ENCODE measurements around the gene LRP5. TPM values are rescaled to one million over a fixed set of nuclear protein-coding genes. Genes with fewer than 3 reads are reported as not detected.

Gene LRP5
- total RNA-seq, 1 donor from 2014 or later, result 20.2 TPM

- no peaks in the 10 kb centered on the region for H3K9me3 ChIP-seq (ENCODE audit: insufficient read depth, low read depth, low read length)
- no peaks in the 10 kb centered on the region for H3K27me3 Mint-ChIP-seq (ENCODE audit: low read depth, unreplicated experiment)
- H2AFZ ChIP-seq (ENCODE audit: low read depth, low read length), result no peak overlapping the region
- peaks cover 22% of the 10 kb centered on the region for H3K4me1 Mint-ChIP-seq (ENCODE audit: low read depth, unreplicated experiment)
- H3K4me2 ChIP-seq (ENCODE audit: low read length), result no peak overlapping the region
- H3K4me3 Mint-ChIP-seq (ENCODE audit: unreplicated experiment), result no peak overlapping the region
- TF ChIP-seq CTCF (IDR thresholded peaks at IDR 0.05; ENCODE audit: insufficient read depth, low read depth, low read length) (no peak), EZH2 (IDR thresholded peaks at IDR 0.05; ENCODE audit: insufficient read depth, low read length) (no peak)
- no peak overlapping the region for H3K4me3 ChIP-seq (ENCODE audit: insufficient read depth, low read depth, low read length)
- H3K27ac ChIP-seq (ENCODE audit: low read depth, low read length), result no peak overlapping the region
- H3K4me1 ChIP-seq (ENCODE audit: insufficient read depth, low read length), result peaks cover 13% of the 10 kb centered on the region
- H3K36me3 ChIP-seq (ENCODE audit: insufficient read depth, low read length), result no peaks in the 10 kb centered on the region
- H3K27me3 ChIP-seq (ENCODE audit: insufficient read depth, low read length), result no peaks in the 10 kb centered on the region
- no peak for DNase-seq (ENCODE audit: low read depth)
- no peak for FAIRE-seq
- no peak overlapping the region for H3K27ac Mint-ChIP-seq (ENCODE audit: unreplicated experiment)
- peaks cover 93% of the 10 kb centered on the region for H4K20me1 ChIP-seq (ENCODE audit: insufficient read depth, low read length)
- H3K9me3 Mint-ChIP-seq (ENCODE audit: unreplicated experiment), result no peaks in the 10 kb centered on the region
- no peaks in the 10 kb centered on the region for H3K36me3 Mint-ChIP-seq (ENCODE audit: low read depth, unreplicated experiment)
- H3K79me2 ChIP-seq (ENCODE audit: insufficient read depth, low read length), result peaks cover 93% of the 10 kb centered on the region
- no peak overlapping the region for H3K9ac ChIP-seq (ENCODE audit: low read length)
These were observed 13.5 kb downstream of the LRP5 start for GRCh38 chr11:68325907-68326220.

GRCh38 chr11:68326334-68327215 lies 14.2 kb downstream of the LRP5 start:
- Histone ChIP-seq H3K4me1 (ENCODE audit: insufficient read depth, low read length) (peaks cover 13% of the 10 kb centered on the region), H4K20me1 (ENCODE audit: insufficient read depth, low read length) (peaks cover 94% of the 10 kb centered on the region), H3K4me2 (ENCODE audit: low read length) (no peak overlapping the region), H3K4me3 (ENCODE audit: insufficient read depth, low read depth, low read length) (no peak overlapping the region), H2AFZ (ENCODE audit: low read depth, low read length) (no peak overlapping the region), H3K27ac (ENCODE audit: low read depth, low read length) (no peak overlapping the region), H3K9ac (ENCODE audit: low read length) (no peak overlapping the region), H3K27me3 (ENCODE audit: insufficient read depth, low read length) (no peaks in the 10 kb centered on the region), H3K9me3 (ENCODE audit: insufficient read depth, low read depth, low read length) (no peaks in the 10 kb centered on the region), H3K36me3 (ENCODE audit: insufficient read depth, low read length) (no peaks in the 10 kb centered on the region), H3K79me2 (ENCODE audit: insufficient read depth, low read length) (peaks cover 89% of the 10 kb centered on the region)
- Mint-ChIP-seq H3K4me1 (ENCODE audit: low read depth, unreplicated experiment) (peaks cover 24% of the 10 kb centered on the region), H3K4me3 (ENCODE audit: unreplicated experiment) (no peak overlapping the region), H3K9me3 (ENCODE audit: unreplicated experiment) (no peaks in the 10 kb centered on the region), H3K27ac (ENCODE audit: unreplicated experiment) (no peak overlapping the region), H3K36me3 (ENCODE audit: low read depth, unreplicated experiment) (peaks cover 1% of the 10 kb centered on the region), H3K27me3 (ENCODE audit: low read depth, unreplicated experiment) (no peaks in the 10 kb centered on the region)
- FAIRE-seq (no peak), DNase-seq (ENCODE audit: low read depth) (no peak)
- TF ChIP-seq EZH2 (IDR thresholded peaks at IDR 0.05; ENCODE audit: insufficient read depth, low read length), result no peak
- TF ChIP-seq CTCF (IDR thresholded peaks at IDR 0.05; ENCODE audit: insufficient read depth, low read depth, low read length), result no peak

Data from astrocyte (in vitro differentiated cells and primary cell).